ENCODE data around the gene ANO6.

ANO6 gene

DNA sequence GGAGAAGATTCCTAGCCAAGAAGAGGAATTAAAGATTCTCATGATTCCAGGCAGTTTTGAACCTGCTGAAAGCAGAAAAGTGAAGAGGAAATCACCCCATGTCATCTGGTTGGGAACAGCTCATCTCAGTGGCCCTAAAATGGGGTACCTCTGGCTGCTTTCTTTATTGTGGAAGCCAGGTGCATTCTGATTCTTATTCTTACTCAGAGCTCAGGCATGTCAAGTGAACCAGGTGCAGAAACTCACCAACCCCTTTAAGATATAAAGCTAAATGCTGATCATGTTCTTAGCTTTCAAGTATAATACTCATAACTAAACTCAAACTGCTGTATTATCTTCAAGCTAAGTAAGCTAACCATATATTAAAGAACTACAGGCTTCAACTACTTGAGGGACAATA lies 259.7 kb downstream of the ANO6 start:
- no peak for DNase-seq

- no peak for DNase-seq
Observed at GRCh38 chr12:45477526-45477925, 261.6 kb downstream of the ANO6 start.

- no peak for DNase-seq
Observed at GRCh38 chr12:45478931-45479330, 263.0 kb downstream of the ANO6 start.

DNA sequence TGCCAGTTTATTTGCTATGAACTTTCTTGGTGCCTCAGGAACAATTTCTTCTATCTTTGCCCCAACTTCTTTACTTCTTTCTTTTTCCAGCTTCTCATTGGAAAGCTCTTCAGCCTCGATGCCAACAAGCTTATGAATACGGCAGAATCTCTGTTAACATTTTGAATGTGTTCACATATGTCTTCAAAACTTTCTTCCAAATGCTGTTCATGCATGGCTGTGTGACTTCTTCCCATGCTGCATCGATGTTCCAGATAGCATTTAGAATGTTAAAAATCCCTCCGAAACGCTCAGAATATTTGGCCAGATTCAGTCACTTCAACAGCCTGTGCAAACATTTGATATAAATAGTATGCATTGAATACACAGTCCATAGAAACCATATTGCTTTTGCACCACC lies 265.9 kb downstream of the ANO6 start:
- DNase-seq, result no peak

- DNase-seq, result no peak
Observed at GRCh38 chr12:45483571-45483970, 267.7 kb downstream of the ANO6 start.

All from activated T-cell treated with anti-CD3 and anti-CD28 coated beads, Interleukin-2, amount 50 U/mL, for 48 hours (primary cell).